ENCODE results near the gene BCLAF1.
A peak's percentile ranks its signal among the peaks of the same experiment; 100 is the strongest.

Gene BCLAF1

DNA sequence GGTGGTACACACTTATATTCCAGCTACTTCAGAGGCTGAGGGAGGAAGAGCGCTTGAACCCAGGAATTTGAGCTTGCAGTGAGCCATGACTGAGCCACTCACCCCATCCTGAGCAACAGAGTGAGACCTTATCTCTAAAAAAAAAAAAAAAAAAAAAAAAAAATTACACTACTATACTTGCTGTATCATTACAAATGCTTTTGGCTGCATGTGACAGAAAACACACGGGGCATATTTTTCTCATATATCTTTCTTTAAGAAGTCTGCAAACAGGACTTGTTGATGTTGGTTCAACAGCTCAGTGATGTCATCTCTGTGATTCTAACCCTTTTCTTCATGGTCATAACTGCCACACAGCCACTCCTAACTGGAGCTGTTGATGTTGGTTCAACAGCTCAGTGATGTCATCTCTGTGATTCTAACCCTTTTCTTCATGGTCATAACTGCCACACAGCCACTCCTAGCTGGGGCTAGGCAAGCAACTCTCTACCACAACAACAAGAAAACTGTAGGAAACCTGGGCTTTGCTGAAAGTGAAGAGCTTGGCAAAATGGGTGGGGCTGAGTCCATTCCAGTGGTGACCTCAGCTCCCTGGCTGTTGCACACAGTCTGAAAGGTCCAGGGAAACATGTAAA is 59.3 kb downstream of the BCLAF1 start:
- Histone ChIP-seq H2BK5ac (ENCODE audit: low read depth, low read length, poor library complexity, severe bottlenecking) (no peak overlapping the region), H3K4me1 (ENCODE audit: control insufficient read depth, insufficient read depth, low read depth, low read length) (peaks cover 9% of the 10 kb centered on the region), H2BK12ac (ENCODE audit: low read length in 2 of 2) (no peak overlapping the region), H2AK5ac (ENCODE audit: low read length, severe bottlenecking) (no peak overlapping the region), H4K91ac (ENCODE audit: low read length) (no peak overlapping the region), H3K18ac (ENCODE audit: low read depth in 1 of 2, low read length in 2 of 2) (peak overlapping the region in 1 of 2 experiments; percentile 48), H3K9me3 (ENCODE audit: control insufficient read depth, low read length) (no peaks in the 10 kb centered on the region), H3K9ac (ENCODE audit: low read length) (peak overlapping the region; percentile 7), H3K4ac (ENCODE audit: low read depth in 1 of 2, low read length in 2 of 2) (no peak overlapping the region), H3K27ac (ENCODE audit: low read length, poor library complexity, severe bottlenecking) (no peak overlapping the region), H4K8ac (ENCODE audit: low read length) (no peak overlapping the region), H3K36me3 (ENCODE audit: control insufficient read depth in 1 of 2, insufficient read depth in 2 of 2, low read depth in 1 of 2, low read length in 2 of 2) (no peaks in the 10 kb centered on the region), H3K79me1 (replicated peaks; ENCODE audit: low read length, poor library complexity, severe bottlenecking) (peaks cover 2% of the 10 kb centered on the region), H3K4me3 (ENCODE audit: insufficient read depth in 1 of 2, low read depth in 1 of 2, low read length in 2 of 2) (no peak overlapping the region), H3K23ac (ENCODE audit: low read length in 2 of 2) (no peak overlapping the region), H3K14ac (ENCODE audit: low read length in 2 of 2) (no peak overlapping the region), H3K27me3 (ENCODE audit: control insufficient read depth in 1 of 2, insufficient read depth in 1 of 2, low read length in 2 of 2) (no peaks in the 10 kb centered on the region), H2BK120ac (ENCODE audit: low read depth, low read length) (no peak overlapping the region), H2AFZ (ENCODE audit: low read depth, low read length) (peak overlapping the region; percentile 82), H3K4me2 (ENCODE audit: low read length, poor library complexity, severe bottlenecking) (no peak overlapping the region), H2BK15ac (ENCODE audit: low read depth, poor library complexity, severe bottlenecking) (no peak overlapping the region)
- 100% methylated on average over 1 of the region's 2 CpGs for WGBS
- no peak for DNase-seq

DNA sequence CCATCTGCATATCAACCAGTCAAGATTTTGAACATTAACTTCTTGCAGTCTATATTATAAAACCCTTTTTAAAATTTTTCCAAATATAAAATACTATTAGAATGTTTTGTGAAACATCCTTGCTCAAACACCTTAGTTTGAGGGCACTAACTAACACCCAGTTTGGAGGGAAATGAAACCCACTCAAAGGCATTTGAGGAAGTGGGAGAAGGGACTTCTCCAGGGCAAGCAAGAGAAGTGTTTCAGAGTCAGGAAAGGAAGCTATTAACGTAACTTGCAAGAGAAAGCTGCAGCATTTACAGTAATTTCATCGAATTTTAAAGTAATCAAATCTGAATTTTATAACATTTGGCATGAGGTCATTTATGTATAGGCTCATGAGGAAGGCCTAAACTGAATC is 60.8 kb downstream of the BCLAF1 start:
- Histone ChIP-seq H4K8ac (ENCODE audit: low read length) (no peak overlapping the region), H2BK5ac (ENCODE audit: low read depth, low read length, poor library complexity, severe bottlenecking) (no peak overlapping the region)

DNA sequence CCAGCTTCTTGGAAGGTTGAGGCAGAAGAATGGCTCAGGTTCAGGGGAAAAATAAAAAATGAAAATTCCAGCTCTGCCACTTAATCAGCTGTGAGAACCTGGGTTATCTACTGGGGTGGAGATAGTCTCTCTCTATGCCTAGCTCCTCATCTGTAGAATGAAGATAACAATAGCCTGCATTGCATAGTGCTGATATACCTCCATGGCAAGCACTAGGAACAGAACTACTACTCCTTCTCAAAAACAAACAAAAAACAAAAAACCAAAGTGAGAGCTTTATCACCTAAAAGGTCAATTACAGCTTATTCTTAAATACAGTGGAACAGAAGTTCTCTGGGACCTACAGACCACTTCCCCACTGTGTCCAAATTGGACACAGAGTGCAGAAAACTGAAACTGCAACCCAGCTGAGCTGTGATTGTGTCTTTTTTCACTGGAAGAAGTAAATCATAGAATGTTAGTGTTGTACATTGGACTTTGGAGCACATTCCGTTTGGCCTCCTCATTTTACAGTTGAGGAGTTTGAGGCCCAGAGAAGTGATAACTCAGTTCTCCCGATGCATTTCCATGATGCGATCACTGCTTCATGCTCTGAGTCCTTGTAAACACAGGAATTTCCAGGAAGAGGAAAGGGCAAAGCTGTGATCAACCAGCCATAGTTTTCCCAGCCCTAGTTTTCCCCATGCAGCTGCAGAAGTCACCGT is 62.8 kb downstream of the BCLAF1 start:
- 71% methylated on average over 4 of the region's 4 CpGs for WGBS

More for the DNA sequence above, 60.8 kb downstream of the BCLAF1 start:
- Histone ChIP-seq H3K36me3 (ENCODE audit: control insufficient read depth in 1 of 2, insufficient read depth in 2 of 2, low read depth in 1 of 2, low read length in 2 of 2) (no peaks in the 10 kb centered on the region), H3K14ac (ENCODE audit: low read length in 2 of 2) (no peak overlapping the region), H3K27ac (ENCODE audit: low read length, poor library complexity, severe bottlenecking) (no peak overlapping the region), H3K9me3 (ENCODE audit: control insufficient read depth, low read length) (peaks cover 3% of the 10 kb centered on the region), H2BK15ac (ENCODE audit: low read depth, poor library complexity, severe bottlenecking) (no peak overlapping the region), H2BK120ac (ENCODE audit: low read depth, low read length) (no peak overlapping the region), H3K27me3 (ENCODE audit: control insufficient read depth in 1 of 2, insufficient read depth in 1 of 2, low read length in 2 of 2) (no peaks in the 10 kb centered on the region), H3K4me3 (ENCODE audit: insufficient read depth in 1 of 2, low read depth in 1 of 2, low read length in 2 of 2) (no peak overlapping the region), H3K23ac (ENCODE audit: low read length in 2 of 2) (no peak overlapping the region), H2AK5ac (ENCODE audit: low read length, severe bottlenecking) (no peak overlapping the region), H3K4ac (ENCODE audit: low read depth in 1 of 2, low read length in 2 of 2) (no peak overlapping the region), H4K91ac (ENCODE audit: low read length) (no peak overlapping the region), H2AFZ (ENCODE audit: low read depth, low read length) (no peak overlapping the region), H3K4me1 (ENCODE audit: control insufficient read depth, insufficient read depth, low read depth, low read length) (peaks cover 6% of the 10 kb centered on the region), H3K9ac (ENCODE audit: low read length) (no peak overlapping the region), H3K79me1 (replicated peaks; ENCODE audit: low read length, poor library complexity, severe bottlenecking) (no peaks in the 10 kb centered on the region), H3K18ac (ENCODE audit: low read depth in 1 of 2, low read length in 2 of 2) (no peak overlapping the region), H2BK12ac (ENCODE audit: low read length in 2 of 2) (no peak overlapping the region), H3K4me2 (ENCODE audit: low read length, poor library complexity, severe bottlenecking) (no peak overlapping the region)
- WGBS: 100% methylated on average over 1 of the region's 2 CpGs
- no peak for DNase-seq

DNA sequence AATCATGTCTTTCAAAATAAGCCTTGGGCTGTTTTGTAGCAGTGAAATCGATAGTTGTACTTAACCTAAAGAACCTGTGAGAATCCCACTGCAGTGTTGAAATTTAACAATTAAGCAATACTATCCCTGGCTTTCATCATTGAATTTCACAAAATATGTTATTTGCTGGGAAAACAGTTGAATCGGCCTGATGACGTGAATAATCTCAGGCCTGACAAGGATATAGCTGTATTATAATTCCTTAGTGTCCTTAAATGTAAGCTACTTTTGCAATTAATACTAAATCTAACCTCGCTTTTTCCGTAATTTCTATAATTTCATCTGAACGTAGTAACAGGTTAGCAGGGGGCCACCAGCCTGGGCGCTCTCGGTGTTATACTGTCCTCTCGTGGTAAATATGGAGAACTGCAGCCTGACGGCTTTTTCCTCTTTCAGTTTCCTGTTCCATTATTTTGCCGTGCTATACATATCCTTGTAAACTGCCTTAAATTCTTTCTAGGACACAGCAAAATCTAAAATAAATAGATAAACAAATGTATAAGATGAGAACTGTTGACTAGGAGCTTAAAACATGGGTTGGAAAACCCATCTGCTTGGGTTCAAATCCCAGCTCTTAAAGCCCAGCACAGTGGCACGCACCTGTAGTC is 63.5 kb downstream of the BCLAF1 start:
- H3K9me3 ChIP-seq (ENCODE audit: control insufficient read depth, low read length): peaks cover 6% of the 10 kb centered on the region
- WGBS: 18% methylated on average over 10 of the region's 12 CpGs
- H3K4ac ChIP-seq (ENCODE audit: low read depth in 1 of 2, low read length in 2 of 2): no peak overlapping the region

More for the DNA sequence above, 62.8 kb downstream of the BCLAF1 start:
- no peak overlapping the region for H2BK120ac ChIP-seq (ENCODE audit: low read depth, low read length)
- peak; percentile 74 for DNase-seq
- peak overlapping the region; percentile 77 for H3K27ac ChIP-seq (ENCODE audit: low read length, poor library complexity, severe bottlenecking)
- peaks cover 3% of the 10 kb centered on the region for H3K9me3 ChIP-seq (ENCODE audit: control insufficient read depth, low read length)
- H3K27me3 ChIP-seq (ENCODE audit: control insufficient read depth in 1 of 2, insufficient read depth in 1 of 2, low read length in 2 of 2): no peaks in the 10 kb centered on the region
- no peak overlapping the region for H3K4me2 ChIP-seq (ENCODE audit: low read length, poor library complexity, severe bottlenecking)
- no peak overlapping the region for H4K8ac ChIP-seq (ENCODE audit: low read length)
- peak overlapping the region in 1 of 2 experiments; percentile 47 for H3K4me3 ChIP-seq (ENCODE audit: insufficient read depth in 1 of 2, low read depth in 1 of 2, low read length in 2 of 2)
- H3K9ac ChIP-seq (ENCODE audit: low read length): peak overlapping the region; percentile 89
- peak overlapping the region in 1 of 2 experiments; percentile 37 for H2BK12ac ChIP-seq (ENCODE audit: low read length in 2 of 2)
- peaks cover 6% of the 10 kb centered on the region for H3K4me1 ChIP-seq (ENCODE audit: control insufficient read depth, insufficient read depth, low read depth, low read length)
- no peak overlapping the region for H3K23ac ChIP-seq (ENCODE audit: low read length in 2 of 2)
- H2BK15ac ChIP-seq (ENCODE audit: low read depth, poor library complexity, severe bottlenecking): no peak overlapping the region
- H3K79me1 ChIP-seq (replicated peaks; ENCODE audit: low read length, poor library complexity, severe bottlenecking): no peaks in the 10 kb centered on the region
- H2AK5ac ChIP-seq (ENCODE audit: low read length, severe bottlenecking): peak overlapping the region; percentile 89
- no peaks in the 10 kb centered on the region for H3K36me3 ChIP-seq (ENCODE audit: control insufficient read depth in 1 of 2, insufficient read depth in 2 of 2, low read depth in 1 of 2, low read length in 2 of 2)
- H3K18ac ChIP-seq (ENCODE audit: low read depth in 1 of 2, low read length in 2 of 2): no peak overlapping the region
- H4K91ac ChIP-seq (ENCODE audit: low read length): no peak overlapping the region
- H2BK5ac ChIP-seq (ENCODE audit: low read depth, low read length, poor library complexity, severe bottlenecking): no peak overlapping the region
- H2AFZ ChIP-seq (ENCODE audit: low read depth, low read length): no peak overlapping the region
- no peak overlapping the region for H3K14ac ChIP-seq (ENCODE audit: low read length in 2 of 2)
- H3K4ac ChIP-seq (ENCODE audit: low read depth in 1 of 2, low read length in 2 of 2): no peak overlapping the region

More for the DNA sequence above, 63.5 kb downstream of the BCLAF1 start:
- H2BK5ac ChIP-seq (ENCODE audit: low read depth, low read length, poor library complexity, severe bottlenecking): no peak overlapping the region
- H3K14ac ChIP-seq (ENCODE audit: low read length in 2 of 2): no peak overlapping the region
- DNase-seq: peak; percentile 70
- H4K8ac ChIP-seq (ENCODE audit: low read length): no peak overlapping the region
- no peak overlapping the region for H2BK15ac ChIP-seq (ENCODE audit: low read depth, poor library complexity, severe bottlenecking)
- no peak overlapping the region for H2BK12ac ChIP-seq (ENCODE audit: low read length in 2 of 2)
- H3K27ac ChIP-seq (ENCODE audit: low read length, poor library complexity, severe bottlenecking): peak overlapping the region; percentile 77
- H3K9ac ChIP-seq (ENCODE audit: low read length): peak overlapping the region; percentile 89
- H3K79me1 ChIP-seq (replicated peaks; ENCODE audit: low read length, poor library complexity, severe bottlenecking): no peaks in the 10 kb centered on the region
- no peak overlapping the region for H3K18ac ChIP-seq (ENCODE audit: low read depth in 1 of 2, low read length in 2 of 2)
- no peak overlapping the region for H4K91ac ChIP-seq (ENCODE audit: low read length)
- H3K4me1 ChIP-seq (ENCODE audit: control insufficient read depth, insufficient read depth, low read depth, low read length): peaks cover 6% of the 10 kb centered on the region
- H3K4me2 ChIP-seq (ENCODE audit: low read length, poor library complexity, severe bottlenecking): no peak overlapping the region
- no peaks in the 10 kb centered on the region for H3K36me3 ChIP-seq (ENCODE audit: control insufficient read depth in 1 of 2, insufficient read depth in 2 of 2, low read depth in 1 of 2, low read length in 2 of 2)
- H2AFZ ChIP-seq (ENCODE audit: low read depth, low read length): no peak overlapping the region
- H3K23ac ChIP-seq (ENCODE audit: low read length in 2 of 2): no peak overlapping the region
- H3K4me3 ChIP-seq (ENCODE audit: insufficient read depth in 1 of 2, low read depth in 1 of 2, low read length in 2 of 2): peak overlapping the region in 1 of 2 experiments; percentile 47
- peak overlapping the region; percentile 89 for H2AK5ac ChIP-seq (ENCODE audit: low read length, severe bottlenecking)
- no peak overlapping the region for H2BK120ac ChIP-seq (ENCODE audit: low read depth, low read length)
- no peaks in the 10 kb centered on the region for H3K27me3 ChIP-seq (ENCODE audit: control insufficient read depth in 1 of 2, insufficient read depth in 1 of 2, low read length in 2 of 2)

Data from mesenchymal stem cell (in vitro differentiated cells and primary cell).